Posterior vena cava (tissue), 2 donors: ENCODE results near the gene OR52I1. TPM values are rescaled to one million over a fixed set of nuclear protein-coding genes. Genes with fewer than 3 reads are reported as not detected.

Experiments used
- DNase-seq: peaks from one replicate; pipeline ENCODE4 v3.0.0-alpha.2; 2020; ENCODE audit warnings: low spot score
- intact Hi-C, 2 donors: fragments of 100-400 bp; cut with DNase I; formaldehyde crosslinking; loops; one replicate each; pipeline versions ENCODE4 v1.14.1 to v1.14.2; 2022 to 2023
- total RNA-seq, 2 donors: library from RNA; stranded (reverse); fragmentation: NEBNext Ultra II Directional; extraction: Animal tissue kit (Norgen Biotek cat#: 25700); gene quantifications; one replicate each; pipeline ENCODE4 v1.2.1, GENCODE V29; 2021
- donor health status: DM: yes; HTN: yes; CAD: no.
- donor health status: DM: yes; HTN: yes; CAD: no.

Gene OR52I1
- total RNA-seq, 2 donors from 2014 or later: not detected

DNA sequence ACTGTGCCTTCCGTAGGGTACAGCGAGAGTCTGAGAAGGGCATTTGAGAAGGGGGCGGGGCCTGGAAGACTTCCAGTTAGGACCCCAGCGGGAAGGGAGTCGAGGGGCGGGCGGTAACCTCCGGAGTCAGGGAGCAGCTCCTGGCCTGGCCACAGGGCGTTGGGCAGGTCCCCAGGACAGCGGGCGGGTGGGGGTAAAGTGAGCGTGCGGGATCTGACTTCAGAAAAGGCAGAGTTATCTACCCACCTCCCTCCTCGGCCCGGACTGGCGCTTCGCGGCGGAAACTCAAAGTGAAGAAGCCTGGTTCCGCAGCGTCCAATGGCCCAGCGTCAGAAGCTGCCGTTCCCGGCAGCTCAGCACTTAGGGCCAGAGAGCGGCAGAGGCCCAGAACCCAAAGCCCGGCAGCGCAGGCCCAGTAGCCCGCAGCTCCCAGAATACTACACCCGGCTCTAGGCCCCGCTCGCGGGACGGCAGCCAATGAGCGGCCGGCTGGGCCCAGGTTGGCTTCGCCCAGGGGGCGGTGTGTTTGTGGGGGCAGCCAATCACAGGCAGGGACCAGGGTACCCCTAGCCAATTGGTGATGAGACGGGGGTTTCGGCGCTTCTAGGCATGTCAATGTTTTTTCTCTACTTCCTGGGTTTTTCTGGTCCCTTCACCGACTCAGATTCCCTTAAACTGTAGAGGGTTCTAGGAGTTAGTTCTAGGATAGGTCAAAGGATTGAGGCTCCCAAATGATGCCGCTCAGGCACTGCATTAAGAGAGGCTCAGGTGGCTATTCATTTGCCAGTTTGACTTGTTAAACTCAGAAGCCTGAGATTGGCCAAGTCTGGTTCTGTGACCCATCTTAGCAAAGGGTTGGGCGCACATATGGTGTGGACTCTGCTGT lies 14.2 kb downstream of the OR52I1 start, which contains the start of gene TRIM68:
Gene TRIM68 (minus strand): TSS at position 451 of the 886 bp plus-strand sequence. CDS start 2,727 bp downstream, outside the sequence.
- DNase-seq: peak; percentile 99
- intact Hi-C loops: no loop called here

DNA sequence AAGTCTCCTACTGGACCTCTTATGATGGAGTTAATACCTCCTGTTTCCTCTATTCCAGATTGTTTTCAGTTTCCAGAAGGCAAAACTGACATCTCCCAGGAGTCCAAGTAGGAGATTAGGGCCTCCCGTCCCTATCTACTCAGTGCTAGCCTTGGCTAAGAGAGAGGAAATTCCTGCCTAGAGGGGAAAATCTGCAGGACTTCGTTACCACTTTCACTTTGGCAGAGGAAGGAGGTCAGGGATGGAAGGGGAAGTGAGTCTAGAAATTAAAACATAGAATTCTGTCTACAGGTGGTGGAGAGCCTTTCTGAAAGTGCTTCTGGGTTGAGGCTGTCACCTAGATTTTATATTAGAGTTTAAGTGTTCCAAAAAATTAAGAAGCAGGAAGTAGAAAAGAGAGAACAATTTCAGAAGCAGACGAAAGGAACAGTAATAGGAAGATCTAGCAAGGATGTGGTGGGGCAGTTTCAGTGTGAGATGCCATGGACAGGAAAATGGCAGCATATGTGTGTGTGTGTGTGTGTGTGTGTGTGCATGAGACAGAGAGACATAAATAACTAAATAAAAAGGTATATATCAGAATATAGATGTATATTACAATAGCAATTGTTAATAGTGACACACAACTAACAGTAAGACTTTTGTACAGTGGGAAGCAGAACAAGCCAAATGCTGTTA lies 16.6 kb downstream of the OR52I1 start:
- no peak for DNase-seq
- intact Hi-C loops: no loop called here

GRCh38 chr11:4611986-4612385 lies 18.1 kb downstream of the OR52I1 start:
- intact Hi-C loops: no loop called here
- no peak for DNase-seq

DNA sequence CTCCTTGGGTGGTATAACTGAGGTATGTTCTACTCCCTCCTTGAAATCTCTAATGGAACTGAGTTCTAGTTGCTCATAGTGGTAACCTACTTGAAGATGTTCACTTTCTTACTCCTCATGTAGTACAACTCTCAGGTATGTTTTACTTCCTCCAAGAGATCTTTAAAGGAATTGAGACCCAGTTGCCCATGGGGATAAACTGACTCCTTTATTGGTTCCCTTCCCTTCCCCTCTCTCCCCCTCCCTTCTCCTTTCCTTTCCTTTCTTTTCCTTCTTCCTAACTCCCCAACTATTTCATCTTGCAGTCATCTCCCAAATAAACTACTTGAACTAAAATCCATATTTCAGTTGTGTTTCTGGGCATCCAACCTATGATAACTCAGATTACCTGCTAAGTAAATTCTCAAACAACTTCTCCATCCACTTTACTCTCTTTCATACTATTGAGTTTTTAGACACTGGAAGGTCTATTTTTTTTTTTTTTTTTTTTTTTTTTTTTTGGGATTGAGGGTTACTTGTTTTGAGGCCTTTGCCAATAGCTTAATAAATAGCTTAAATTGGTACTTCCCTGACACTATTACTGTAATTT lies 22.1 kb downstream of the OR52I1 start:
- no peak for DNase-seq
- intact Hi-C loops: no loop called here

DNA sequence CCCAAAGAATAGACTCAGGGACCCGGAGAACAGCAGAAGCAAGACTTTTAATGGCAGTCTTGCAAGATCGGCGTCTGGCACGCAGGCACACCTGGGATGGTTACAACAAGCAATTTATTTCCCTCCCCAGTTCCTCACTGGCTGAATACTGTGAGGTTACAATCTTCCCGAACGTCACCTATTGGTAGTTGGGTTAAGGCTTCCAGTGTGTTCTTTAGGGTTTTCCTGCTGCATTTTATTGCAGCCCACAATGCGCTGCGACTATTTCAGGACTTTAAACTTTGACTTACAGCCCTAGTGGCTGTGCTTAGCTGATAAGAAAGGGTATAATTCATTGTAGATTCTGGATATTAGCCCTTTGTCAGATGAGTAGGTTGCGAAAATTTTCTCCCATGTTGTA lies 25.7 kb downstream of the OR52I1 start:
- intact Hi-C loops: no loop called here
- DNase-seq: no peak

DNA sequence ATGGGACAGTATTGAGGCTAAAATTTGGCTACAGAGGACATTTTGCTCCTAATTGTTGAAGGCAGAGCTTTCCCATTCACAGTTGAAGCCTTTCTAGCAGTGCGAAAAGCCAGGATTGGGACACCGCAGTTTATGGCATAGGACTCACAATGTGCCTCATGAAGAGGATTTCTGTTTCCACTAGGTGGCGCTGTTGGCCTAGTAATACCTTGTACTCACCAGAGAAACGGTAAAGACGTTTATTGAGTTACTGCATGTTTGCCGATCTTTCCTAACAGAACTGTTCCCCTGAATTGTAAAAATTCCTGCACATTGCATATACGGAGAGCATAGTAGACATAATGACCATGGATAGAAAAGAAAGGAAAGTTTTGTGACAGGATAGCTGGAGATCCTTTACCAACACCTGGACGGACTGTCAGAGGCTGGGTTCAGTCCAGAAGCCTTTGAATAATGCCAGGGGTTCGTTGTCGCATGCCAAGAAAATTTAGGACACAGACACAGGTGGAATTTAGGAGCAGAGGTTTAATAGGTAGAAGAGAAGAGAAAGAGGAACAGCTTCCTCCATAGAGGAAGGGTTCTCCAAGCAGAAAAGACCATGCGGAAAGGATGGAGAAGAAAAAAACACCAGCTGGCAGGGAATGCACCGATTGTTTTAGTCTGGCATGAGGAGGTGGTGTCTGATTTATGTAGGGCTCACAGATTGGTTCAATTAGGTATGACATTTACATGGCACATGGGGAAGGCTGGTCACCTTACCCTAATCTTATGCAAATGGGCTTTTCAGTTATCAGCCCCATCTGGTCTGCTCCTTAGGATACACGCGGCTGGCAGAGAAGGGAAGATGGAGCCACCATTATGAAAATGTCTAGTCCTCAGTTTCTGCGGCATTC lies 32.6 kb downstream of the OR52I1 start:
- no peak for DNase-seq
- intact Hi-C loops: no loop called here

DNA sequence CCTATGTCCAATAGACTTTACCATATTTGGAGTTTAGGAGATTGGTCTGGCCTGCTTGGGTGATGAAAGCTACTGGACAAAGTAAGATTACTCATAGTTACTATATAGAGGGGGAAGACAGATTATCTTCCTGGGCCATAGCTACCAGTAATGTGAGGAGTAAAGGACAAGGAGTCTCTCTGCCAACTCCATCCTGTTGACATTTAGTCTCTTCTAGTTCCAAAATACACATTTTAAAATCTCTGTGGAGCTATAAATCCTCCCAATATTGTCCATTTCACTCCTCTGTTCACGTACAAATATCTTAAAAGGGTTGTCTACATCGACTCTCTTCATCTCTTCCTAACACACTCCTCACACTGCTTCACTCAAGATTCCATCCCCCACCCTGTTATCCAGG lies 42.3 kb downstream of the OR52I1 start:
- intact Hi-C loops: loop anchor here in 1 of 2 donors (10.0 kb wide), 1 partner anchor 369 kb away; no protein-coding TSS in a partner anchor
- DNase-seq: no peak

DNA sequence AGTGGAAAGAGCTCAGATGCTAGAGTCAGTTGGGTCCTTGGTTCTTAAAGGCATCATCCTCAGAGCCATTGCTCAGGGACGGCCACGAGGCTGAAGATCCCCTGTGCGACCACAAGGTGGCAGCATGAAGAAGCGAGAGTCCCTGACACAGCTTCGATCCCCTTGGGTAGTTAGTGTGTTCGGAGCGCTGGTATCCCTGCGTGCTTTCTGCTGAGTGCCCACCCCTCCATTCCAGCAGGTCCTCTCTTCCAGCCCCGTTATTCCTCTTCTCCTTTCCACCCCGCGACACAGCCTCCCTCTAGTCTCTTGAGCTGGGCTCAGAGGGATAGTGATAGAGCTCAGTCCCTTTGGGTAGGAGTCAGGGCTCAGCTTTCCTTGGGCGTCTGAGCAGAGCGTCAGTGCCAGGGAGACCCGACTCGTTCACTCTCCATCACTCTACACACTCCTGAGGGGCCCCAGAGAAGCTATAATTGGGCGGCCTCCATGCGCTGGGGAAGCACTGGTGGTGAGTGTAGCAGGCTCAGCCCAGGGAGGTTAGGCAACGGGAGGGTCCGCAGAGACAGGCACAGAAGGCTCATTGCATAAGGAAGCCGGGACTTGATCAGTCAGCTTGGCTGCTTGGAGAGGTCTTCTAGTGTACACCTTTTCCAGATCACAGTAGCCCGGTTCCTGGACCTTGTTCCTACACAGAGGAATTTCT lies 43.3 kb downstream of the OR52I1 start, which contains the start of gene OR51D1:
Gene OR51D1 (plus strand): TSS at position 516 of the 700 bp plus-strand sequence. CDS start 2,314 bp downstream, outside the sequence.
- DNase-seq: peak; percentile 85
- intact Hi-C loops: loop anchor here in 1 of 2 donors (10.0 kb wide), 1 partner anchor 368 kb away; no protein-coding TSS in a partner anchor

DNA sequence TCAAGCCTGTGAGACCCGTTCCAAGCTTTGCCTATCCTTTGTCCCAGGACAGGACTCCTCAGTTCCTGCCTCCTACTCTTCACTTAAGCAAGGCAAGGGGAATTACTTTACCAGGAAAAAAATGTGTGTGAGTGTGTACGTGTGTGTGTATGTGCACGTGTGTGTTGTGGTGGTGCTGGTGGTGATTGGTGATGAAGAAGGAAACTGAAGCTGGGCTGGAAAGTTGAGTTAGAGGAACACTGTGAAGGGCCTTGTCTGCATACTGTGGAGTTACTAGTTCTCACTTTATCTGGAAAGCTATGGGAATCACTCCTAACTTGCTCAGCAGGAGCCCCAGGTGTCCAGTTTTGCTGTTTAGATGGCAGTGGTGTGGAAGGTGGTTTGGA lies 43.8 kb downstream of the OR52I1 start:
- intact Hi-C loops: loop anchor here in 1 of 2 donors (10.0 kb wide), 1 partner anchor 367 kb away; no protein-coding TSS in a partner anchor
- DNase-seq: no peak

- intact Hi-C loops: loop anchor here in 1 of 2 donors (10.0 kb wide), 1 partner anchor 365 kb away; no protein-coding TSS in a partner anchor
- DNase-seq: no peak
Observed at GRCh38 chr11:4639931-4640330, 46.1 kb downstream of the OR52I1 start.

DNA sequence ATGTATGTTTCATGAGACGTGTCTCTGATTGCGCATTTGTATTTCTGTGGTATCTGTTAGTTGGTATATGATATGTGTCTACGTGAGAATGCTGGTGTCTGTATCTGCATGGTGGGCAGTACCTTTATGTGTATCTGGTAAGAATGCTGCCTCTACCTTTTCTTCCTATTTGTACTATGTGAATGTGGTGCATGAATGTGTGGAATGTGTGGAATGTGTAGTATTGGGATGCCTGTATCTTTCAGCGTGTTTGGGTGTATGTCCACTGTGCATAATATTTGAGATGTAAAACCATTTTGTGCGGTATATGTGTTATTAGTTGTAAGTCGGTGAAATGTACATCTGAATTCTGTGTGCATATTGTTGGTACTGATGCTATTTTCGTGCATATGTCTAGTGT lies 47.7 kb downstream of the OR52I1 start:
- no peak for DNase-seq
- intact Hi-C loops: no loop called here

DNA sequence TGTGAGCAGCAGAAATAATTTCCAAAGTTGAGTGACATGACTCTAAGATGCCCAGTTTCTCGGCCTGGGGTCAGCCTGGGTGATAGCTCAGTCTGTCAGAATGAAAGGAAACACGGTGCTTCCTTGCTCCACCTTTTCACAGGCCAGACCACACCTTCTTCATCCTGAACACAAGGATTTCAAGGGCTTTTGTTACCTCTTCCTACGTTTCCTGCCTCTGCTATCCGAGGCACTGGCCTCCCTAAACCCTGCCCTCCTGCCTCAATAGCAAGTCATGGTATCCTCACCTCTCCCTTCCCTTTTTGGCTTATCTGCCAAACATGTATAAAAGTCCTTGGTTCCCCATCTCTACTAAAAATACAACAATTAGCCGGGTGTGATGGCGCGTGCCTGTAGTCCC lies 48.2 kb downstream of the OR52I1 start:
- no peak for DNase-seq
- intact Hi-C loops: no loop called here

DNA sequence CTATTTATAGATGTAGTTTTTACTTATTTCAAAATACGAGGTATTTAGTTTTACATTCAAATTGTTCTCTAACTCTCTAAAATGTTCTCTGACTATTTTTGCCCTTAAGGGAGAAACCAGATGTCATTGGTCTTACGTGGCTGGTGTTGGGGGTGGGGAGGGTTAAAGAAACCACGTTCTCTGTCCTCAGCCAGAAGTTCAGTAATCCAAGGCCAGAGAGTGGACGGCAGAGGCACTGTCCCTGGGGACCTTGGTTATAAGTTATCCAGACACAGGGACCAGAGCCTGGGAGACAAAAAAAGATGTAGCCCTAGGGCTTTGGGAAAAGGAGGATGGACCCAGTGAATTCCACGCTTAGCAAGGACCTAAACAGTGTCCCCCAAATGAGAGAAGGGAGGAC lies 49.2 kb downstream of the OR52I1 start:
- no peak for DNase-seq

DNA sequence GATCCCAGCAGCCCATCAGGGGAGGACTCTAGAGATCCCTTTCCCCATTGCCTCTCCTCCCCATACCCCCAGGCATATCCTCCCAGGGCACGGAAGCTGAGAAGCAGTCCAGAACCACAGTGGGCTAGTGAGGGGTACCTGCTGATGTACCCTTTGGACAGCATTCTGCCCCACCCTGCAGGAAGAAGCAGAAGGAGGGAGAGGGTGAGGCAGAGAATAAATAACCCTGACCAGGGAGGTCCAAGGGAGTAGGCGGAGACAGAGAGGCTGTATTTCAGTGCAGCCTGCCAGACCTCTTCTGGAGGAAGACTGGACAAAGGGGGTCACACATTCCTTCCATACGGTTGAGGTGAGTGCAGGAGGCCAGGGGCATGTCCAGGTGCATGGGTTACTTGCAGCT lies 49.8 kb downstream of the OR52I1 start, which contains the start of gene OR51E1:
Gene OR51E1 (plus strand): TSS at position 301 of the 400 bp plus-strand sequence. CDS start 8,545 bp downstream, outside the sequence.
- intact Hi-C loops: no loop called here

More for the DNA sequence above, 49.2 kb downstream of the OR52I1 start:
- intact Hi-C loops: no loop called here

GRCh38 chr11:4644233-4644632 lies 50.4 kb downstream of the OR52I1 start:
- intact Hi-C loops: no loop called here
- no peak for DNase-seq

More for the DNA sequence above, 49.8 kb downstream of the OR52I1 start, which contains the start of gene OR51E1:
- no peak for DNase-seq
